GM12878 (cell line): Measurements from ENCODE around the gene HTR4.

Source experiments
- CTCF ChIP-seq, 3 experiments: IDR thresholded peaks in 2 of 3; conservative IDR thresholded peaks in 1 of 3; 2 replicates each; pipeline ENCODE4 v1.5.1; 2011; ENCODE audit warnings: low read depth in 3 of 3, low read length in 3 of 3, mild to moderate bottlenecking in 3 of 3, control low read depth in 2 of 3, moderate library complexity in 2 of 3, inconsistent platforms in 1 of 3, mixed read lengths in 1 of 3; ENCODE audit not compliant: control insufficient read depth in 2 of 3, insufficient read depth in 1 of 3; ENCODE audit errors: extremely low read depth in 1 of 3
- JUND ChIP-seq: IDR thresholded peaks from 2 replicates; pipeline ENCODE4 v1.6.1; 2012; ENCODE audit warnings: low read depth, mild to moderate bottlenecking, low read length, improper control_type of control experiment, moderate library complexity
- POLR2AphosphoS5 ChIP-seq: IDR thresholded peaks from 2 replicates; pipeline ENCODE4 v1.6.1; 2011; ENCODE audit warnings: mild to moderate bottlenecking, low read length, inconsistent platforms
- RFX5 ChIP-seq: IDR thresholded peaks from 2 replicates; pipeline ENCODE4 v1.6.1; 2011; ENCODE audit warnings: low read depth, low read length, improper control_type of control experiment
- YY1 ChIP-seq: IDR thresholded peaks from 2 replicates; pipeline ENCODE4 v1.6.1; 2011; ENCODE audit warnings: low read depth, mild to moderate bottlenecking, low read length

GRCh38 chr5:148660346-148660660 lies 6.0 kb upstream of the HTR4 start:
- TF ChIP-seq POLR2AphosphoS5: no peak
- no peak for TF ChIP-seq YY1
- TF ChIP-seq JUND: no peak
- TF ChIP-seq RFX5: no peak
- TF ChIP-seq CTCF (IDR thresholded peaks at IDR 0.05 in 2 of 3, conservative IDR thresholded peaks at IDR 0.05 in 1 of 3; ENCODE audit: control insufficient read depth in 2 of 3, extremely low read depth in 1 of 3, insufficient read depth in 1 of 3, low read depth in 3 of 3, low read length in 3 of 3): no peak
